Activated CD4-positive, alpha-beta T cell treated with anti-CD3 and anti-CD28 coated beads, Interleukin-2, amount 50 U/mL, for 4 hours (primary cell): ENCODE measurements around the gene JADE3.
A peak's percentile ranks its signal among the peaks of the same experiment; 100 is the strongest.
"Not testable (repeated sequence)": the region's sequence is repeated elsewhere in the genome, so short reads cannot be mapped to it uniquely, and the experiment has no call there.

Source experiments
- DNase-seq, 2 experiments: peaks; one replicate each; pipeline ENCODE4 v3.0.0-alpha.2; 2020

Gene JADE3

DNA sequence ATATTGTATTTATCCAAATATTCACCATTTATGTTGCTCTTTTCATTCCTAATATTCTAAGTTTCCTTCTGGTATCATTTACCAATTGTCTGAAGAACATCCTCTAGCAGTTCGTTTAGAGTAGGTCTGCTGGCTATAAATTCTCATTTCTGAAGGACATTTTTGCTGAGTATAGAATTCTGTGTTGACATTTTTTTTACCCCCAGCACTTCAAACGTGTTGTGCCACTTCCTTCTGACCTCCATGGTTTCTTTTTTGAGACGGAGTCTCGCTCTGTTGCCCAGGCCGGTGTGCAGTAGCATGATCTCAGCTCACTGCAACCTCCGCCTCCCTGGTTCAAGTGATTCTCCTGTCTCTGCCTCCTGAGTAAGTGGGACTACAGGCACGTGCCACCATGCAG lies 26.4 kb downstream of the JADE3 start:
- no peak for DNase-seq

DNA sequence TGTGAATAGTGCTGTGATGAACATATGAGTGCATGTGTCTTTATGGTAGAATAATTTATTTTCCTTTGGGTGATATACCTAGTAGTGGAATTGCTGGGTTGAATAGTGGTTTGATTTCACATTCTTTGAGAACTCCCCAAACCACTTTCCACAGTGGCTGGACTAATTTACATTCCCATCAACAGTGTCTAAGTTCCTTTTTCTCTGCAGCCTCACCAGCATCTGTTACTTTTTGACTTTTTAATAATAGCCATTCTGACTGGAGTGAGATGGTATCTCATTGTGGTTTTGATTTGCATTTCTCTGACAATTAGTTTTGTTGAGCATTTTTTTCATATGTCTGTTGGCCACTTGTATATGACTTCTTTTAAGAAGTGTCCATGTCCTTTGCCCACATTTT lies 29.1 kb downstream of the JADE3 start:
- DNase-seq: no peak

DNA sequence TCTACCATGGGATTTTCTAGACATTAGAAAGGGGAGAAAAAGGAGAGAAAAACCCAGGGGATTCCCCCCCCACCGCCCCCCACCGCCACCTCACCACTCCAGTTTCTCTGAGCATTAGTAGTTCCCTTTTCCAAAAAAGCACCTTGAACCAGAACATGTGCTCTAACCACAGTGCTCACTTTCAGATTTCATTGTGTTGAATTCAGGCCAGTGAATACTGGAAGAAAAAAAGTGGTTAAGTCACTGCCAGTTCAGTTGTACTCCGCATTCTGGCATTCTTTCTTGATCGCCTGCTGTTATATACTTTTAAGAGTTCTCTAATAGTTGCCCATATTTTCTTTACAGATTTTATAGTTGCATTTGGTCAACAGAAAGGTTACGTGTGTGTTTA lies 40.9 kb downstream of the JADE3 start:
- no peak for DNase-seq

DNA sequence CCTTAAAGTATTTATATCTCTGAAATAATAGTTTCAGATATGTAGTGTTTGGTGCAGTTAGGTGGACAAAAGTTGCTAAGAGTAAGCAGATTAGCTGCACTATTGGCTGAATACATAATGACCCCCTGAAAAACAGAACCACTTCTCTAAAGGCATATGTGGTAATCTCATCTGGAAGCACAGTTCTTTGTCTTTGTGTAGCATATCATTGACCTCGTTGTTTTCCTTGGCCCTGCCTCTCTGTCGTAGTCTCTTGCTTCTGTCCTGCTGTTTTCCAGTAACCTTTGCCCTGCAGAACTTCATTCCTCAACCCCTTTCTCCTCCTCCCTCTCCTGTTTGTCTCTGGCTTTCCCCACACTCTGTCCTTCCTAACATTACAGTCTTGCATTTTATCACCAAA lies 41.4 kb downstream of the JADE3 start:
- DNase-seq: no peak

DNA sequence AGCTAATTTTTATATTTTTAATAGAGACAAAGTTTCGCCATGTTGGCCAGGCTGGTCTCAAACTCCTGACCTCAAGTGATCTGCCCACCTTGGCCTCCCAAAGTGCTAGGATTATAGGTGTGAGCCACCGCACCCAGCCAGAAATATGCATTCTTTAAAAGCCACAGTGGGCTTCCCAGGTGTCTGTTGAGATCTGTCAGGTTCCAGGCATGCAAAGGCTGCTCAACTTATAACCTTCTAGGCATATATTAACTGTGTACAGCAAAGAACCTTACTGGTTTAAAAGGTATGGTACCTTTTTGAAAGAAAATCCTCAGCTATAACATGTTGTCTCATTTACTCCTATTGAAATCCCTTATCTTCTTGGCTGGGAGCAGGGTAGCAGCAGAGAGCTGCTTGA lies 42.5 kb downstream of the JADE3 start:
- no peak for DNase-seq

DNA sequence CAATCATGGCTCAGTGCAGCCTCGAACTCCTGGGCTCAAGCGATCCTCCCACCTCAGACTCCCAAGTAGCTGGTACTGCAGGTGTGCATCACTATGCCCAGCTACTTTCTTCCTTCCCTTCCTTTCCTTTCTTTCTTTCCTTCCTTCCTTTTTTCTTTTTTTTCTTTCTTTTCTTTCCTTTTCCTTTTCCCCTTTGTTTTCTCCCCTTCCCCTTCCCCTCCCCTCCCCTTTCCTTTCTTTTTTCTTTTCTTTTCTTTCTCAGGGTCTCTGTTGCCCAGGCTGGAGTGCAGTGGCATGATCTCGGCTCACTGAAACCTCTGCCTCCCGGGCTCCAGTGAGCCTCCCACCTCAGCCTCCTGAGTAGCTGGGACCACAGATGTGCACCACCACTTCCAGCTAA lies 44.4 kb downstream of the JADE3 start:
- not testable (repeated sequence) for DNase-seq

DNA sequence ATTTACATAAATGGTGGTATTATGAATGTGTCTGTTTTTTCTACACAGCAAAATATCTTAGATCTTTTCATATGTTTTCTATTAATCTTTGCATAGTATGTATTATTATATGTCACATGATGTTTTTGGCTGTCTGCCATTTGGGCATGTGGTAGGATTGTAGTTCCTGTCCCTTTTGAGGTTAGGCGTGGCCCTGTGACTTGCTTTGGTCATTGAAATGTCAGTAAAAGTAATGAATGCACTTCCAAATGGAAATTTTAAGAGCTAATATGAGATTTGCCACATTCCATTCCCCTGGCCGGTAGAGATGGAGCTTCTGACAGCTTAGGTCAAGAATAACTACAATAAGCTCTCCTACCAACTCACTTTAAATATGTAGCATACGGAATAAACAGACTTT lies 45.1 kb downstream of the JADE3 start:
- no peak for DNase-seq

DNA sequence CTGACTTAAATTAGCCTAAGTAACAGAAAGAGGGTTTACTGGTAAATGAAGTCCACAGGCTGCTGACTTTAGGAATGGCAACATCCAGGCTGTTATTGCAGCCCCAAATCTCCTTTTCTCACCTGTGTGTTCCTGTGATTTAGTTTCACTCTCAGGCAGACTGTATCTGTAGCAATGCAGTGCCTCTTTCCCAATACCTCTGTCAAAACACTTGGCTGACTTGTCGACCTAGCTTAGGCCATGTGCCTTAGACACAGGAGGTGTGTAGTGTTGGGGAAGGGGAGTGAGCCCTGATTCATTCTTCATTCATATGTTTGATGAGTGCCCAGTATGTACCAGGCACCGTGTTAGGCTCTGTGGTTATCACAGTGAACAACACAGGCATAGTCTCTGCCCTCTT lies 46.9 kb downstream of the JADE3 start:
- DNase-seq: no peak

DNA sequence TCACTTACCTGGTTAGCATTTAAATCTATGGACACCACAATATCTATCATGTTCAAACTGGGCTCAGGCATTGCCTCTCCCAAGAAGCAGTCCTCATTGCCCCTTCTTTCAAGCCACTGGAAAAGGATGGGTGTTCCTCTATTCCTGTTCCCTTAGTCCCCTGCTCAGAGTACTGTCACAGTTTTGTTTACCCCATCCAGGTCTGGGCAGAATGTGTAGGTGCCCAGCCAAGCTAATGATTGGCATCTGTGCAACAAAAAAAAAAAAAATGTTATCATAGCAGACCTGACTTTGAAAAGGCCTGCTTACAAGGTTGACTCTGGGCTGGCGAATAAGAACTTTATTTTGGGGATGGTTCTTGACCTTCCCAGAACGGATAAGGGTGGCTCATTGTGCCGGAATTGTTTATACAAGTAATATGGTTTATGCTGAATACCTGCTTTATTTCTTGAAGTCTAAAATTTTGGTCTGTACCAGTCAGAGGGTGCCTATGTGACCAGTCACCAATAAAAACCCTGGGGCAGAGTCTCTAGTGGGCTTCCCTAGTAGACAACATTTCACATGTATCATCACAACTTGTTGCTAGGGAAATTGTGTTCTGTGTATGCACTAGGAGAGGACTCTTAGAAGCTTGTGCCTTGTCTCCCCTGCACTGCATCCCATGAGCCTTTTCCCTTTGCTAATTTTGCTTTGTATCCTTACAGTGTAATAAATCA lies 47.9 kb downstream of the JADE3 start:
- no peak for DNase-seq

DNA sequence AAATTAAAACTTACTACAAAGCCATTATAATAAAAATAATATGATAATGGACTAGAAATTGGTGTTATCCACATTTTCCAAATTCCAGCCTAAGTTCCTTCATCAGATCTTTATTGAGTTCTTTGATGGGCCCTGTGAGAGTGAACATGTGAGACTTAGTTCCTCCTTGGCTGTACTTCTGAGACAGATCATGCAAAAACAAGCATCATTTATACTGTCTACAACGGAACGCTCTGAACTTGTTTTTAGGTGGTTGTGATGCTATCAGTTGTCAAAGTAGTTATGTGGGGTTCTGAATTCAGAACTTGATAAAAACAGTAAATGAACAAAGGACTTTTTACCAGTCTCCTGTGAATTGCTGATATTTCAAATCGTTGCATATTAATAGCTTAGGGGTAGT lies 48.9 kb downstream of the JADE3 start:
- DNase-seq: no peak

DNA sequence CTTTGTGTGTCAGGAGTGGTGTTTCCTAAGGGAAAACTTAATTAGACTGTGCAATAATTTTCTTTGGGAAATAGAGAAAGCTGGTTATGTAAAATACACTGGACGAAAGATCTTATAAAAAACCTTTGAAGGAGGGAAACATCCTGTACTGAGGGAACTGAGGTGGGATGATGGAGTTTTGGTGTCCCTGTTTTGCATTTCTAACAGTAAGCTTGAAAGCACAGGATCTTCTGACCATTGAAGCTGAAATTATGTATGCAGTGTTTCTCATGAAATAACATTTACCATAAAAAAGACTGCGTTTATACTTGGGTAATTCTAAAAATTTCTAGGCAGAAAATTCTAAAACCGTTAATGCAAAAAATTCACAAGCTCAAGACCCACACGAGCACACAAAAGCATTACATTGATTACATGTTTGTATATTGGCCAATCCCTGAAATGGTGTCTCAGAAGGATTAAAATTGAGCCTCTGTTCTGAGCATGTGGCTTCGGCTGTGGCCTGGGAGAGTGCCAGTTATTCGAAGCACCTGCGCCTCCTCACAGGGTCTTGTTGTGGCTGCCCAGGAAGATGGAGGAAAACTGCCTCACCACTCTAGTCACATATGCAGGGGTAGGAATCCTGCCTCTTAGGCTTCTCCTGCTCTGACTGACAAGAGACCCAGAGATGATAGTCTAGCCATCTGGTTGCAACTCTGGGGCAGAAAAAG lies 49.5 kb downstream of the JADE3 start:
- DNase-seq: no peak

DNA sequence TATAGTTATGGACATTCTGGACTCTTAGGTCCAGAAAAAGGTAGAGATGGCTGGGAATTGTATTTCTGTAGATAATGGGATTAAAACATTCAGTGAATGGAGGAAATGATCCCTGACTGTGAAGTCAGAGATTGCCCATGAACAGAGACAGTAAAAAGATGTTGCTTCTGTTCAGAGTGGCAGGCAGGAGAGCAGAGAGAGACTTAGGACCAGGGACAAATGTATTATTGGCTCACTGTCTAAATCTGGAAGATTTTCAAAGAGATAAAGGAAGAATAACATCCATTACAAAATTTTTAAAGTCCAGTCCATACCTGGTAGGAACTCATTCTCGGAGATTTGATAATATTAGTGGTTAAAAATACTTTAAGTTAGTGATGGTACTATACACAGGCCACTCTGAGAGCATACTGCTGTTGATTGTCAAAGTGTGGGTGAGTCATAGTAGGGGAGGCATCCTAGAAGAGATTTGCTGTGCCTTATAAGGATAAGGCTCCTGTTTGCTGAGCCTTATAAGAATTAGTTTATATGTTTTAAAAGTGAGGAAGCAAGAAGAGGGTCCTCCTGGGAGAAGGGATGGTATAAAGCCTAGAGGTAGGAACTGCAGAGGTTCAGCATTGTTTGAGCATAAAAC lies 53.0 kb downstream of the JADE3 start:
- no peak for DNase-seq

DNA sequence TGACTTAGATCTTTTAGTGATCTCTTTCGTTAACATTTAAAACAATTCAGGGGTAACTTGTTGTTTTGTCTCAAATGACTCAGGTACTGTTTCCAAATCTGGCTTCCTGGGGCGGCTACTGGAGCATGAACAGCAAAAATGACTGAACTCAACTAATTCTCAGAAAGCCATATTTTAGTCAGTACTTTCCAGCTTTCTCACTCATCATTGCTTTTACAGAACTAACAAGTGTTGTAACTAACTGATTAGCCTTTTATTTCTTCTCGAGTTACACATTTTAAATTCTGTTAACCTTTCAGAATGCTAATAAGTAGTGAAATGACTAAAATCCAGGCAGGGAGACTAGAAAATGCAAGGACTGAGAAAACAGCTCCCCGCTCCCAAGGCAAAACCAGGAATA lies 55.3 kb downstream of the JADE3 start:
- DNase-seq: no peak

DNA sequence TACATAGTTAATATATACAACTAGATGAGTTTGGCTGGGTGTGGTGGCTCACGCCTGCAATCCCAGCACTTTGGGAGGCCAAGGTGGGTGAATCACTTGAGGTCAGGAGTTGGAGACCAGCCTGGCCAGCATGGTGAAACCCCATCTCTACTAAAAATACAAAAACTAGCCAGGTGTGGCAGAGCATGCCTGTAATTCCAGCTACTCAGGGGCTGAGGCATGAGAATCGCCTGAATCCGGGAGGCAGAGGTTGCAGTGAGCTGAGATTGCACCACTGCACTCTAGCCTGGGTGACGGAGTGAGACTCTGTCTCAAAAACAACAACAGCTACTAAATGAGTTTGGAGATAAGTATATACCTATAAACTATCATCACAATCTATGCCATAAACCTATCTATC lies 64.8 kb downstream of the JADE3 start:
- not testable (repeated sequence) for DNase-seq

DNA sequence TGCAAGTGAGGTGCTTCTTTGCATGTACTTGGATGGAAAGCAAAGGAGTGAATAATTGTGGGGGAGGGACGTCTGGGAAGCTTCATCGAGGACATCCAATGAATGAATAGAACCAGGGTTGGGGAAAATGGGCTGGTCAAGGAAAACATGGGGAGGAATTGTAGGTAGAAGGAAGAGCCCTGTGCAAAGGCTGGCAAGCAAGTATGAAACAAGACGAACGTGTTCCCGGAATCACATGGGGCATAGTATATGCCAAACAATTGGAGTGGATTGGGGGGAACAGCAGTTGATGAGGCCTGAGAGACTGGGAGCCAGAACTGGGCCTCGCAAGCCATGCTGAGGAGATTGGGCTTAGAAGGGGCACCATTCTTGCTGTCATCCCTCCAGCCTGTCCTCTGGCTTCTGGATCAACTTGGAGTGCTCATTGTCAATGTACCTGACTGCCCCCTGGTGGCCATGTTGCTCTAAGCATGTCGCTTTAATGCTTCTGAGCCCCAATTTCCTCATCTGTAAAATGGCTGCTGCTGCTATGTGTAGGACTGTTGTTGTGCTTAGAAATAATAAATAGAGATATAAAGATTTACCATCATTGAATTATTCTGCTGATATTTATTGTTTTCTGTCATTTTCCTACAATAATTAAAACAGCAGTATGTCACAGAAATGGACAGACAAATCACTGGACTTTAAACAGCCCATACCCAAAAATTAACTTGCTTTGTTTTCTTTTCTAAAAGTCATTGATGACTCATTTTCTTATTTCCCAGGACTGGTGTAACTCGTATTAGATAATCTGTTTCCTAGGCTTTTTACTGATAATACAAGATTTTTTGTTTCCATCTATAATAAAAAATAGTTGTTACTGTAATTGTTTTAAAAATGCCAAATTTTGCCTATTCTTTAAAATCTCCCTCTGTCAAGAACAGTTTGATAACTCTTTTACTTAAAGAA lies 66.4 kb downstream of the JADE3 start:
- peak; percentile 55 to 64 for DNase-seq

DNA sequence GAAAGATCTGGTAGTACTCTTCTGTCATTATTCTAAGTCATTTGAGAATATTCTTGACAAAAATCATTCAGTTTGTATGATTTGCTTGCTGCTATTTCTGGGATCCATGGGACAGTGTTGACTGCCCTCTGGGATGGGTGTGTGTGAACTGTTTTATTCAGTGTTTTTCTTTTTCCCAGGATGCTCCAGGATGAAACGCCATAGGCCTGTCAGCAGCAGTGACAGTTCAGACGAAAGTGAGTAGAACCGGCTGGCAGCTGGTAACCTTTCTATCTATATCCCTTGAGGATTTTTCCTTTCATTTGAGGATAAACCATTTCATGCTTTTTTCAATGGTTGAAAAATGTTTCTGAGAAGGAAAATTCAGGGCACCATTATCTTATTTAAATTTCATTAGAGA lies 72.5 kb downstream of the JADE3 start:
- DNase-seq: no peak

DNA sequence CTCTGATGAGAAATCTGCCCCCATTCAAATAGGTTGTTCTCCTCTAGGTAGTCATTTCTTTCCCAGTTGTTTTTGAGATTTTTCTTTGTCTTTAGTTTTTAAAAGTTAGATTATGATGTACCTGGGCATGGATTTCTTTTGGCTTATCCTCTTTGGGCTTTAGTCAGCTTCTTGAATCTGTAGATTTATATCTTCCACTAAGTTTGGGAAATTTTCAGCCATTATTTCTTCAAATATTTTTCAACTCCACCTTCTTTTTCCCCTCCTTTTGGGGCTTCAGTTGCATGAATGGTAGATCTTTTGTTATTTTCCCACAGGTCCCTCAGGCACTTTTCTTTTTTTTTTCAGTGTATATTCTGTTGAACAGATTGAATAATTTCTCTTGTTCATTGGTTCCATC lies 77.3 kb downstream of the JADE3 start:
- no peak for DNase-seq

DNA sequence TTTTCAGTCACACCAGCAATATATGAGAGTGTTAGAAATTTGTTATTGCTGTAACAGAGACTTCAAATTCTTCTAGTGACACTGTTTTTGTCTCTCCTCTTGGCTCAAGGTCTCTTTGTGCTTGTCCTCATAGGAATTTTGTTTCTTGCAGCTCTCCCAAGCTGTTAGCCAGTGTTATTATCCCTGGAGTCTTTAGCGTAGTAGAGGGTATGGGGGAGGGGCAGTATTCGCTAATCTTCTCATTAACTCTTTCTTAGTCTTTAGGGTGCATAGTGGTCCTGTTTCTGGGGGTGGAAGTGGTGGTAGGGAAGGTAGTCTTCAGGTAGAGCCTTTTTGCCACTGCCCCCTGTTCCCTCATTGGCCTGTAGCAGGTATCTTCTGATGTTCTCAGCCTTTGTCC lies 79.4 kb downstream of the JADE3 start:
- no peak for DNase-seq

DNA sequence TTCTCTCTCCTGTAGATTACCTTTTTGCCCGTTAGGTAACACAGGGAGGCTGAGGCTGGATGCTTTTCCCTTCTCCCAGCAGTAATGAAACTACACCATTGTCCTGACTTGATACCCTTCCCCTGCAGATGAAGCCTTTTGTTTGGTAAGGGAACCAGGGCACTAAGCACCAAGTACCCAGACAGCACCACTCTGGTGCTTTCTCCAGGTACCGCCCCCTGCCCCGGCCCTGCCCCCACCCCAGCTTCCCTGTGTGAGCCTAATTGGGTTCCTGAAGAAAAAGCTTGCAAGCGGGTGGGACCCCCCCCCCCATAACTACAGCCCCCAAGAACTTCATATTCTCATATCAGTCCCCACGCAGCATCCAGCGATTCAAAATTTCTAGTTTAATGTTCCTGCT lies 79.8 kb downstream of the JADE3 start:
- no peak for DNase-seq

DNA sequence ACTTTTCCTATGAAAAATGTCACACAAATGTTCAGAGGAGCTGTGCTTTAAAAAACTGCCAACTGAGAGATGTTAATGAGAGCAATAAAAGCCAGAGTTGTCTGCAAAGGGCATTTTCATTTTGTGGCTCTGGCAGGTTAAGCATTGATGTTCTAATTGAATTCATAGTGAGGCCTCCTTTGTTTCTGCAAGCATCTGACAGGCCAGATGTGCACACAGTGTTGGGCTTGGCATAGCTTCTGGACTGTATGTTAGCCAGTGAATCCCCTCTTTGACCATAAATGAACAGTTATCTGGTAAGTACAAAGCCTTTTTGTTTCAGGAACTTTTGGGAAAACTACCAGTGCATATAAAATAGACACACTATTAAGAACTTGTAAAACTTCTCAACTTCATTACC lies 81.9 kb downstream of the JADE3 start:
- no peak for DNase-seq

DNA sequence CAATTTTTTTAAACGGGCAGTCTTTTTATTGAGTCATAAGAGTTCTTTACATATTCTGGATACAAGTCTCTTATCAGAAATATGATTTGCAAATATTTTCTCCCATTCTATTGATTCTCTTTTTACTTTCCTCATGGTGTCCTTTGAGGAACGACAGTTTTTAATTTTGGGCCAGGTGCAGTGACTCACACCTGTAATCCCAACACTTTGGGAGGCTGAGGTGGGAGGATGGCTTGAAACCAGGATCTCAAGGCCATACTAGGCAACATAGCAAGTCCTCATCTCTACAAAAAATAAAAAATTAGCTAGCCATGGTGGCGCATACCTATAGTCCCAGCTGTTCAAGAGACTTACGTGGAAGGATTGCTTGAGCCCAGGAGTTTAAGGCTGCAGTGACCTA lies 99.9 kb downstream of the JADE3 start:
- DNase-seq: no peak

DNA sequence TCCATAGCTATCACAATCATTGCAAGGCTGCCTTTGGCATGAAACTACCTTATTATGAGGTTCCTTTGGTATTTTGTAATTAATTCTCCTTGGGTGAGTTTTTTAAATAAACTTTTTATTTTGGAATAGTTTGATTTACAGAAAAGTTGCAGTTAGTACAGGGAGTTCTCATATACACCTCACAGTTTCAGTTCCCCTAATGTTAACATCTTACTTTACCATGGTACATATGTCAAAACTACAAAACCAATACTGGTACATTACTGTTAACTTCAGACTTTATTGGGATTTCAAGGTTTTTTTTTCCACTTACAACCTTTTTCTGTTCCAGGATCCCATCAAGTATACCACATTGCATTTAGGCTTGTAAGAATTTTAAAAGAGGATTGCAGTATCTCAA lies 114.0 kb downstream of the JADE3 start:
- DNase-seq: no peak

DNA sequence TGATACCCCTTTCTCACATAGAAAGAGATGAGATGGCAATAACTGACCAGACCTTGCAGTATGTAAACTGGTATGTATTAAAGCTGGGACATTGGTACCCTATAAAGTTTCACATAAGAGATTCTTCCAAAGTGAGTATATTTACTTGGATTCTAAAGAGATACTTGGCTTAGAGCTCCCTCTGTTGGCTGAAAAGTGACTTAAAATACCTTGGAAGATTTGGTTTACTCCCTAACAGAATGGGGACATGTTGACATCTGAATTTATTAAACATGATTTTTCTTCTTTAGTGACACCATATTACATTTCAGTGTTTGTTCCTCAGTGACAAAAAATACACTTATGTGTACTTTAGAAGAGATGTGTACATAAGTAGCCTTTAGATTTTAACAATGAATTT lies 118.1 kb downstream of the JADE3 start:
- DNase-seq: no peak
